ENCODE measurements around the gene DES. TPM values are rescaled to one million over a fixed set of nuclear protein-coding genes. Genes with fewer than 3 reads are reported as not detected.

DES gene
- total RNA-seq, 1 donor from 2014 or later = 182 TPM

DNA sequence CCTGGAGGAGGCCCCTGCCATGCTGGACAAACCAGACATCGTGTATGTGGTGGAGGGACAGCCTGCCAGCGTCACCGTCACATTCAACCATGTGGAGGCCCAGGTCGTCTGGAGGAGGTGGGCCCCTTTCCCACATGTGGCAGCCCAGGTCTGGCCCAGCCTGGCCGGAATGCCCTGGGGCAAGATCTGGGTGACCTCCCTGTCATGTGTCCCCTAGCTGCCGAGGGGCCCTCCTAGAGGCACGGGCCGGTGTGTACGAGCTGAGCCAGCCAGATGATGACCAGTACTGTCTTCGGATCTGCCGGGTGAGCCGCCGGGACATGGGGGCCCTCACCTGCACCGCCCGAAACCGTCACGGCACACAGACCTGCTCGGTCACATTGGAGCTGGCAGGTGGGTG, 55.3 kb downstream of the DES start:
- Histone ChIP-seq H3K36me3 (peaks cover 75 to 89% of the 10 kb centered on the region in 2 donors), H3K9me3 (no peaks in the 10 kb centered on the region), H3K27me3 (no peaks in the 10 kb centered on the region), H3K4me1 (peaks cover 0 to 5% of the 10 kb centered on the region in 2 donors), H3K4me3 (no peak overlapping the region), H3K27ac (peak overlapping the region in 1 of 2 donors; percentile 73)
- intact Hi-C loops (cut with DNase I) = no loop called here
- DNase-seq (ENCODE audit: low spot score in 2 of 2) = no peak
- TF ChIP-seq, protein P1, sequence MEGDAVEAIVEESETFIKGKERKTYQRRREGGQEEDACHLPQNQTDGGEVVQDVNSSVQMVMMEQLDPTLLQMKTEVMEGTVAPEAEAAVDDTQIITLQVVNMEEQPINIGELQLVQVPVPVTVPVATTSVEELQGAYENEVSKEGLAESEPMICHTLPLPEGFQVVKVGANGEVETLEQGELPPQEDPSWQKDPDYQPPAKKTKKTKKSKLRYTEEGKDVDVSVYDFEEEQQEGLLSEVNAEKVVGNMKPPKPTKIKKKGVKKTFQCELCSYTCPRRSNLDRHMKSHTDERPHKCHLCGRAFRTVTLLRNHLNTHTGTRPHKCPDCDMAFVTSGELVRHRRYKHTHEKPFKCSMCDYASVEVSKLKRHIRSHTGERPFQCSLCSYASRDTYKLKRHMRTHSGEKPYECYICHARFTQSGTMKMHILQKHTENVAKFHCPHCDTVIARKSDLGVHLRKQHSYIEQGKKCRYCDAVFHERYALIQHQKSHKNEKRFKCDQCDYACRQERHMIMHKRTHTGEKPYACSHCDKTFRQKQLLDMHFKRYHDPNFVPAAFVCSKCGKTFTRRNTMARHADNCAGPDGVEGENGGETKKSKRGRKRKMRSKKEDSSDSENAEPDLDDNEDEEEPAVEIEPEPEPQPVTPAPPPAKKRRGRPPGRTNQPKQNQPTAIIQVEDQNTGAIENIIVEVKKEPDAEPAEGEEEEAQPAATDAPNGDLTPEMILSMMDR (IDR thresholded peaks at IDR 0.05) = no peak

DNA sequence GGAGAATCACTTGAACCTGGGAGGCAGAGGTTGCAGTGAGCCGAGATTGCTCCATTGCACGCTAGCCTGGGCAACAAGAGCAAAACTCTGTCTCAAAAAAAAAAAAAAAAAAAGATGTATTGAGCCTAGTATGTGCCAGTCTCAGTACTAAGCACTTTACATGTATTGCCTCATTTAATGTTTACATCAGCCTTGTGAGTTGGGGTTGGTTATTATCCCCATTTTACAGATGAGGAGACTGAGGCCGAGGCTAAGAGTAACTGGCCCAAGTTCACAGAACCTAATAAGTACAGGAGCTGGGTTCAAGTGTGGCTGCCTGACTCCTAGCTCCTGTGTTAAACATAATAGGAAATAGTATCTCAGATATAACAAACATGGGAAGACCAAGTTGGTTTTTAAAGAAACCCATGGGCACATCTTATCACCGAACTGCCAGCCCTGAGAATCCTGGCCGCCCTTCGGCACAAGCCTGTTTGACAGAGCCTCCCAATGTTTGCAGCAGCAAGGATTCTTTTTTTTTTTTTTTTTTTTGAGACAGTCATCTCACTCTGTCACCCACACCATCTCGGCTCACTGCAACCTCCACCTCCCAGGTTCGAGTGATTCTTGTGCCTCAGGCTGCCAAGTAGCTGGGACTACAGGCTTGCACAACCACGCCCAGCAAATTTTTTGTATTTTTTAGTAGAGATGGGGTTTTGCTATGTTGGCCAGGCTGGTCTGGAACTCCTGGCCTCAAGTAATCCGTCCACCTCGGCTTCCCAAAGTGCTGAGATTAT, 56.3 kb downstream of the DES start:
- Histone ChIP-seq H3K27me3 (no peaks in the 10 kb centered on the region), H3K9me3 (no peaks in the 10 kb centered on the region), H3K4me3 (no peak overlapping the region), H3K4me1 (no peaks in the 10 kb centered on the region), H3K27ac (peak overlapping the region in 1 of 2 donors; percentile 73), H3K36me3 (peaks cover 73 to 89% of the 10 kb centered on the region in 2 donors)
- intact Hi-C loops (cut with DNase I) = loop anchor here (5.0 kb wide), 1 partner anchor 53 kb away; no protein-coding TSS in a partner anchor
- DNase-seq (ENCODE audit: low spot score in 2 of 2) = no peak
- TF ChIP-seq, protein P1 (IDR thresholded peaks at IDR 0.05) = no peak

GRCh38 chr2:219475278-219475677, 57.1 kb downstream of the DES start:
- Histone ChIP-seq H3K4me1 (no peaks in the 10 kb centered on the region), H3K27me3 (no peaks in the 10 kb centered on the region), H3K27ac (peak overlapping the region; percentile 15 to 73), H3K4me3 (no peak overlapping the region), H3K9me3 (no peaks in the 10 kb centered on the region), H3K36me3 (peaks cover 72 to 89% of the 10 kb centered on the region in 2 donors)
- no peak for DNase-seq (ENCODE audit: low spot score in 2 of 2)
- intact Hi-C loops (cut with DNase I) = loop anchor here (5.0 kb wide), 1 partner anchor 52 kb away; no protein-coding TSS in a partner anchor
- TF ChIP-seq, protein P1 (IDR thresholded peaks at IDR 0.05) = no peak

- H3K36me3 ChIP-seq = peaks cover 72 to 89% of the 10 kb centered on the region in 2 donors
- H3K27ac ChIP-seq = peak overlapping the region; percentile 51 to 73
- H3K27me3 ChIP-seq = no peaks in the 10 kb centered on the region
- TF ChIP-seq, protein P1 (IDR thresholded peaks at IDR 0.05) = peak; percentile 67 to 88 (median 87)
- peak in 1 of 2 donors; percentile 81 for DNase-seq (ENCODE audit: low spot score in 2 of 2)
- intact Hi-C loops (cut with DNase I) = loop anchor here (1.0 to 5.0 kb wide), 4 partner anchors 15 to 73 kb away; no protein-coding TSS in a partner anchor
- no peaks in the 10 kb centered on the region for H3K4me1 ChIP-seq
- no peak overlapping the region for H3K4me3 ChIP-seq
- no peaks in the 10 kb centered on the region for H3K9me3 ChIP-seq
These were observed 57.8 kb downstream of the DES start for GRCh38 chr2:219475697-219476651.

Other genes with a start within 250 kb of the DES start
- gene SLC23A3, start 248.3 kb upstream of the DES start, total RNA-seq = 14.2 TPM
- 49.4 TPM for gene CNPPD1, start 241.5 kb upstream of the DES start, total RNA-seq
- gene RETREG2, start 240.1 kb upstream of the DES start, total RNA-seq = 83.5 TPM
- 225 TPM for gene ZFAND2B, start 211.6 kb upstream of the DES start, total RNA-seq
- gene ABCB6, start 199.4 kb upstream of the DES start, total RNA-seq = 17.9 TPM
- gene ATG9A, start 188.7 kb upstream of the DES start, total RNA-seq = 135 TPM
- gene ANKZF1, start 188.6 kb upstream of the DES start, total RNA-seq = 53.1 TPM
- gene GLB1L, start 172.9 kb upstream of the DES start, total RNA-seq = 1.8 TPM
- 15.2 TPM for gene STK16, start 172.9 kb upstream of the DES start, total RNA-seq
- gene TUBA4B, start 165.1 kb upstream of the DES start, total RNA-seq = not detected
- 71.1 TPM for gene TUBA4A, start 164.5 kb upstream of the DES start, total RNA-seq
- gene DNAJB2, start 139.0 kb upstream of the DES start, total RNA-seq = 51.0 TPM
- gene PTPRN, start 109.0 kb upstream of the DES start, total RNA-seq = not detected
- not detected for gene RESP18, start 85.6 kb upstream of the DES start, total RNA-seq
- gene DNPEP, start 30.5 kb upstream of the DES start, total RNA-seq = 113 TPM
- 390 TPM for gene SPEG, start 16.5 kb downstream of the DES start, total RNA-seq
- 11.4 TPM for gene GMPPA, start 80.5 kb downstream of the DES start, total RNA-seq
- not detected for gene ASIC4, start 96.1 kb downstream of the DES start, total RNA-seq
- 249 TPM for gene CHPF, start 125.4 kb downstream of the DES start, total RNA-seq
- 6.0 TPM for gene TMEM198, start 125.7 kb downstream of the DES start, total RNA-seq
- 151 TPM for gene OBSL1, start 153.2 kb downstream of the DES start, total RNA-seq
- gene INHA, start 153.9 kb downstream of the DES start, total RNA-seq = not detected
- 138 TPM for gene STK11IP, start 179.5 kb downstream of the DES start, total RNA-seq
- gene SLC4A3, start 209.3 kb downstream of the DES start, total RNA-seq = 1.8 TPM